BLaER1 treated with 17β-estradiol and CSF1 and Interleukin-3, amounts not matched to agents 10 nM and 100 nM (cell line): Measurements from ENCODE around the gene IFI44L.
A peak's percentile ranks its signal among the peaks of the same experiment; 100 is the strongest.

Source experiments
- H3K27ac ChIP-seq, 11 experiments: shearing (Covaris generic); formaldehyde crosslinking; 2 replicates each; pipeline ENCODE4 v1.8.1; 2022
- H3K27me3 ChIP-seq, 11 experiments: shearing (Covaris generic); formaldehyde crosslinking; 2 replicates each; pipeline ENCODE4 v1.8.1; 2022
- H3K36me3 ChIP-seq, 11 experiments: shearing (Covaris generic); formaldehyde crosslinking; 2 replicates each; pipeline ENCODE4 v1.8.1; 2022
- H3K4me1 ChIP-seq, 10 experiments: shearing (Covaris generic); formaldehyde crosslinking; 2 replicates each; pipeline ENCODE4 v1.8.1; 2022
- H3K4me2 ChIP-seq, 11 experiments: shearing (Covaris generic); formaldehyde crosslinking; 2 replicates each; pipeline ENCODE4 v1.8.1; 2022
- H3K4me3 ChIP-seq, 10 experiments: shearing (Covaris generic); formaldehyde crosslinking; 2 replicates each; pipeline ENCODE4 v1.8.1; 2022
- H3K9ac ChIP-seq, 11 experiments: shearing (Covaris generic); formaldehyde crosslinking; 2 replicates each; pipeline ENCODE4 v1.8.1; 2022
- H3K9me3 ChIP-seq, 11 experiments: shearing (Covaris generic); formaldehyde crosslinking; replicated peaks in 1 of 11; 2 replicates each; pipeline ENCODE4 v1.8.1; 2022
- H4K20me1 ChIP-seq, 11 experiments: shearing (Covaris generic); formaldehyde crosslinking; 2 replicates each; pipeline ENCODE4 v1.8.1; 2022
- Cebpa-rat ChIP-seq, 11 experiments: shearing (Covaris generic); IDR thresholded peaks; 2 replicates each; pipeline ENCODE4 v1.8.1; 2022

IFI44L gene

DNA sequence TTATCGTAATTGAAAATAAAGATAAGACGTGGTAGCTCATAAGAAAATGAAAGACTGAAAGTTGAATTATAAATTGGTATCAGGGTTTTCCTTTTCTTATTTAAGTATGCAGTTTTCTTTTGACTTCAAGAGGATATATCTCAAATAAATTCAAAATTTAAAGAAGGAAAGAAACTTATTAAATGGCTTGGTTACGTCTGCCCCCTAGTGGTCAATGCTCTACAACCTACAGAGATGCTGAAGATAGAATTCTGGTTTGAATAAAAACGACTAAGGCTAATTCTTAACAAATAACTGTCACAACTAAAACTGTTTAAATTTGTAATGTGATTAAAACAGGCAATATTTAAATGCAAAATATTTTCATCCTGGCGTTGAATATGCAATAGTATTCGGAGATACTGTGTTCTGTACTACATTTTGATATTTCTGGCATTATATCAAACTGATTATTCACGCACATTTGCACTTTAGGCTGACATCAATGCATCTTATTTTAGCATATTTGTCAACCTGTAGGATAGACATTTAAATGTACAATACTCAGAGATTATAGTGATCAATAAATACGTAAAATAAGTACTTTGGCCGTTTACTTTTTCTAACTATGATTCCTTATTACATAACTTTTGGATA is 56.2 kb downstream of the IFI44L start:
- no peaks in the 10 kb centered on the region for H3K9me3 ChIP-seq
- no peak overlapping the region for H3K9ac ChIP-seq
- no peak overlapping the region for H3K4me2 ChIP-seq
- no peaks in the 10 kb centered on the region for H3K27me3 ChIP-seq
- H3K36me3 ChIP-seq = no peaks in the 10 kb centered on the region
- peaks cover 0 to 6% (median 4%) of the 10 kb centered on the region in 10 experiments; a peak in 3 of 20 replicates for H3K4me1 ChIP-seq
- H3K4me3 ChIP-seq = no peak overlapping the region
- H4K20me1 ChIP-seq = no peaks in the 10 kb centered on the region
- TF ChIP-seq Cebpa-rat (IDR thresholded peaks at IDR 0.05) = no peak
- no peak overlapping the region for H3K27ac ChIP-seq

DNA sequence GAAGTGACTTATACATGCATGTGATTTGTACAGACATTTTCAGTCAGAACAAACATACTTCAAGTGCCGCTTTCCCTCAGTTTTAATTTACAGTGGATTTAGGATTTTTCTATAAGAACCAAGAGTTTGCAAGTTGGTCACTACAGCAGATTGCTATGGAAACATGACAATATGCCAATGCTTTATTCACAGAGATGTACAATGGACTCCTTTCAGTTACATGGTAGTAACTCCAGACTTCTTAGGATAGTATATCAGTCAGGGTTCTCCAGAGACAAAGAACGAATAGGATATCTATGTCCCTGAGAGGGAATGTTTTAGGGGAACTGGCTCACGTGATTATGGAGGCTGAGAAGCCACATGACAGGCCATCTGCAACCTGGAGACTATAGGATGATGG is 56.7 kb downstream of the IFI44L start:
- H3K4me3 ChIP-seq = no peak overlapping the region
- no peak overlapping the region for H3K9ac ChIP-seq
- no peaks in the 10 kb centered on the region for H4K20me1 ChIP-seq
- no peaks in the 10 kb centered on the region for H3K27me3 ChIP-seq
- peaks cover 0 to 6% (median 4%) of the 10 kb centered on the region in 10 experiments; a peak in 3 of 20 replicates for H3K4me1 ChIP-seq
- no peak overlapping the region for H3K4me2 ChIP-seq
- H3K27ac ChIP-seq = no peak overlapping the region
- no peaks in the 10 kb centered on the region for H3K9me3 ChIP-seq
- H3K36me3 ChIP-seq = no peaks in the 10 kb centered on the region
- TF ChIP-seq Cebpa-rat (IDR thresholded peaks at IDR 0.05) = no peak

DNA sequence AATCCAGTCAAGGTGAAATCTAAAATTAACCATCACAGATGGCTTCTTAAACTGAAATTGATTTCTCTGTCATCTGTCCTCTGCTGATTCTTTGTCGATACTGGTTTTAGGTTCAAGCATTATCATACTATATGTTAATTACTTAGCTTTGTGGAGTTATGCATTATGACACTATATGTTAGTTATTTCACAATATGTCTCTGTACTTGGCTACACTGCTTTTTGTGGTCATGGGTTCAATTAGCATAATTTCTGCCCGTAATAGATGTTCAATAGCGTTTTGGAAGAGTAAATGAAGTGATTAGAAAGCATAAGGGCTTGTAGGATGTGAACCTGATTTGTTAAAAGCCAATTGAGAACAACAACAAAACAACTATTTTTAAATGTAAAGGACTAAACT is 57.5 kb downstream of the IFI44L start:
- TF ChIP-seq Cebpa-rat (IDR thresholded peaks at IDR 0.05) = no peak
- H3K4me3 ChIP-seq = no peak overlapping the region
- H3K27ac ChIP-seq = no peak overlapping the region
- no peak overlapping the region for H3K9ac ChIP-seq
- peaks cover 0 to 6% (median 4%) of the 10 kb centered on the region in 10 experiments; a peak in 3 of 20 replicates for H3K4me1 ChIP-seq
- H3K27me3 ChIP-seq = no peaks in the 10 kb centered on the region
- no peaks in the 10 kb centered on the region for H4K20me1 ChIP-seq
- H3K9me3 ChIP-seq = no peaks in the 10 kb centered on the region
- H3K36me3 ChIP-seq = no peaks in the 10 kb centered on the region
- peak overlapping the region in 2 of 11 experiments; percentile 10 to 21; a peak in 2 of 22 replicates for H3K4me2 ChIP-seq

GRCh38 chr1:78678324-78678723 is 58.1 kb downstream of the IFI44L start:
- H3K4me1 ChIP-seq = peaks cover 0 to 6% (median 4%) of the 10 kb centered on the region in 10 experiments; a peak in 3 of 20 replicates
- no peak for TF ChIP-seq Cebpa-rat (IDR thresholded peaks at IDR 0.05)
- peak overlapping the region in 2 of 11 experiments; percentile 13 to 27; a peak in 2 of 22 replicates for H3K27ac ChIP-seq
- no peaks in the 10 kb centered on the region for H3K9me3 ChIP-seq
- no peaks in the 10 kb centered on the region for H3K36me3 ChIP-seq
- H4K20me1 ChIP-seq = no peaks in the 10 kb centered on the region
- peak overlapping the region in 5 of 11 experiments; percentile 10 to 22 (median 21); a peak in 5 of 22 replicates for H3K4me2 ChIP-seq
- H3K27me3 ChIP-seq = no peaks in the 10 kb centered on the region
- H3K9ac ChIP-seq = no peak overlapping the region
- H3K4me3 ChIP-seq = no peak overlapping the region

- Histone ChIP-seq H3K4me3 (no peak overlapping the region), H3K27me3 (no peaks in the 10 kb centered on the region), H3K9ac (no peak overlapping the region), H3K9me3 (no peaks in the 10 kb centered on the region), H3K36me3 (no peaks in the 10 kb centered on the region), H3K27ac (no peak overlapping the region), H4K20me1 (no peaks in the 10 kb centered on the region), H3K4me1 (peaks cover 0 to 6% (median 4%) of the 10 kb centered on the region in 10 experiments; a peak in 3 of 20 replicates), H3K4me2 (no peak overlapping the region)
- TF ChIP-seq Cebpa-rat (IDR thresholded peaks at IDR 0.05) = no peak
Measured at GRCh38 chr1:78681265-78681664, 61.0 kb downstream of the IFI44L start.

DNA sequence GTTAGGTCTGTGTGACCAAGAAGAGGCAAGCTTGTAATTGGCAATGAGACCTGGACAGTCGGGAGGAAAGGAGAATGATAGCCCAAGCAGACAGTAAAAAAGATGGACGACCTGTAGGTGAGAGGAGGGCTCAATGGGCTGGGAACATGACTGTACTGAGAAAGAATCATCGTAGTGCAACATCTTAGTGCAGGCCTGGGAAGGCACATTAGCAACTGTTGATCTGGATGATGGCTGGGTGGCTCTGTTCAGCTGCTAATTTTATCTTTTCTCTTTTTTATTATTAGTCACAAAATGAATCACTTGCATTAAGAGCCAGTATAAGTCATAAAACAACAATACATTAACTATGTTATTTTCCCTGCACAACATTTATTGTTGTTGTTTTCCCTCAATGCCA is 62.2 kb downstream of the IFI44L start:
- TF ChIP-seq Cebpa-rat (IDR thresholded peaks at IDR 0.05) = no peak
- H3K4me3 ChIP-seq = no peak overlapping the region
- H4K20me1 ChIP-seq = no peaks in the 10 kb centered on the region
- H3K36me3 ChIP-seq = no peaks in the 10 kb centered on the region
- H3K27me3 ChIP-seq = no peaks in the 10 kb centered on the region
- H3K4me1 ChIP-seq = peaks cover 0 to 6% (median 4%) of the 10 kb centered on the region in 10 experiments; a peak in 3 of 20 replicates
- no peak overlapping the region for H3K4me2 ChIP-seq
- H3K9me3 ChIP-seq = no peaks in the 10 kb centered on the region
- H3K9ac ChIP-seq = no peak overlapping the region
- no peak overlapping the region for H3K27ac ChIP-seq

DNA sequence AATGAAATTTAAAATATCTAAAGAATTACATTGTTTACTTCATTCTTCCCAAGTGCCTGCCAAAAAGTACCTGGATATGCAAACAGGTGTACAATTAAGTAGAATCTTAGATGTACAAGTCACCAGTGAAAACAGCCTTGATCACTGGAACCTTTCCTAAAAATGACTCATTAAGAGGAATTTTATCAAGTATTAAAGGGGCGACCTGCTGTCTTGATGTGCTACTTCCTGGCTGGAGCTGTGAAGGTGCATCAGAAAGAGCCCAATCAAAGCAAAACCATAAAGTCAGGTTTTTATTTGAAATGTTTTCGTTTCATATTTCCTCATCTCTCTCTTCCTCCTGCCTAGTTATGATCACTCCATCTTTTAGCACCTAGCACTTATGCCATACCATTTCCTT is 62.8 kb downstream of the IFI44L start:
- Histone ChIP-seq H3K27me3 (no peaks in the 10 kb centered on the region), H3K36me3 (no peaks in the 10 kb centered on the region), H3K4me3 (no peak overlapping the region), H3K4me2 (no peak overlapping the region), H3K4me1 (peaks cover 0 to 5% (median 4%) of the 10 kb centered on the region in 10 experiments; a peak in 3 of 20 replicates), H3K27ac (no peak overlapping the region), H3K9ac (no peak overlapping the region), H3K9me3 (no peaks in the 10 kb centered on the region), H4K20me1 (no peaks in the 10 kb centered on the region)
- no peak for TF ChIP-seq Cebpa-rat (IDR thresholded peaks at IDR 0.05)

GRCh38 chr1:78687315-78687714 is 67.1 kb downstream of the IFI44L start:
- no peak overlapping the region for H3K4me2 ChIP-seq
- no peak overlapping the region for H3K27ac ChIP-seq
- H3K4me1 ChIP-seq = no peaks in the 10 kb centered on the region
- no peaks in the 10 kb centered on the region for H4K20me1 ChIP-seq
- no peaks in the 10 kb centered on the region for H3K27me3 ChIP-seq
- no peaks in the 10 kb centered on the region for H3K9me3 ChIP-seq
- H3K4me3 ChIP-seq = no peak overlapping the region
- TF ChIP-seq Cebpa-rat (IDR thresholded peaks at IDR 0.05) = no peak
- no peaks in the 10 kb centered on the region for H3K36me3 ChIP-seq
- no peak overlapping the region for H3K9ac ChIP-seq

DNA sequence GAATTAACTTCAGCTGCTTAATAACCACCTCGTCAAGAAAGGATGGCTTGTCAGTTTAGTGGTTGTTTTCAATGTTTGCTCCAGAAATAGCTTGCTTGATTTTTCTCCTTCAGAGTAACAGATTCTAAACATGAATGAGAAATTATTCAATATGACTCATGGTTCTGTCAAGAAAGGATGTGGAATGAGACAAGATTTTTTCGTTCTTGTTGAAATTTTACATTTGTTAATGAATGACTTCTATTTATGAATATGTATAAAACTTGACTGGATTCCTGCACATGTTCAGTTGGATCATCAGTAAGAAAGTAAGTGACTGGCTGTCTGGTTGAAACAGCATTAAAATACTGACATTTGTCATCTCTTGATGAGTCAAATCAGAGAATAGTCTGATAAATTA is 67.7 kb downstream of the IFI44L start:
- H3K36me3 ChIP-seq = no peaks in the 10 kb centered on the region
- no peak overlapping the region for H3K27ac ChIP-seq
- no peaks in the 10 kb centered on the region for H3K9me3 ChIP-seq
- no peak overlapping the region for H3K9ac ChIP-seq
- H4K20me1 ChIP-seq = no peaks in the 10 kb centered on the region
- H3K4me2 ChIP-seq = no peak overlapping the region
- H3K4me1 ChIP-seq = no peaks in the 10 kb centered on the region
- H3K4me3 ChIP-seq = no peak overlapping the region
- no peaks in the 10 kb centered on the region for H3K27me3 ChIP-seq
- no peak for TF ChIP-seq Cebpa-rat (IDR thresholded peaks at IDR 0.05)

- Histone ChIP-seq H3K9me3 (no peaks in the 10 kb centered on the region), H4K20me1 (no peaks in the 10 kb centered on the region), H3K27ac (no peak overlapping the region), H3K4me3 (no peak overlapping the region), H3K36me3 (no peaks in the 10 kb centered on the region), H3K4me1 (no peaks in the 10 kb centered on the region), H3K27me3 (no peaks in the 10 kb centered on the region), H3K4me2 (no peak overlapping the region), H3K9ac (no peak overlapping the region)
- TF ChIP-seq Cebpa-rat (IDR thresholded peaks at IDR 0.05) = no peak
Measured at GRCh38 chr1:78688697-78689096, 68.4 kb downstream of the IFI44L start.
